Measurements from ENCODE around the gene OVOL3. TPM values are rescaled to one million over a fixed set of nuclear protein-coding genes. Genes with fewer than 3 reads are reported as not detected.

OVOL3 gene
- total RNA-seq, 1 experiment from 2014 or later, result not detected

Other genes with a start within 250 kb of the OVOL3 start
- gene APLP1, start 242.6 kb upstream of the OVOL3 start, total RNA-seq (2014; rRNA removed; shearing (Covaris generic)), result 2.5 and 6.5 TPM in 2 replicates
- 8.5 and 33.9 TPM in 2 replicates for gene NFKBID, start 210.6 kb upstream of the OVOL3 start, total RNA-seq (2014; rRNA removed; shearing (Covaris generic))
- not detected in 2 replicates for gene HCST, start 208.6 kb upstream of the OVOL3 start, total RNA-seq (2014; rRNA removed; shearing (Covaris generic))
- gene TYROBP, start 202.8 kb upstream of the OVOL3 start, total RNA-seq (2014; rRNA removed; shearing (Covaris generic)), result not detected in 2 replicates
- gene LRFN3, start 174.8 kb upstream of the OVOL3 start, total RNA-seq (2014; rRNA removed; shearing (Covaris generic)), result 1.2 and 1.4 TPM in 2 replicates
- 44.7 and 49.8 TPM in 2 replicates for gene SDHAF1, start 116.0 kb upstream of the OVOL3 start, total RNA-seq (2014; rRNA removed; shearing (Covaris generic))
- gene SYNE4, start 102.3 kb upstream of the OVOL3 start, total RNA-seq (2014; rRNA removed; shearing (Covaris generic)), result not detected in 2 replicates
- 15.4 and 32.2 TPM in 2 replicates for gene ALKBH6, start 96.9 kb upstream of the OVOL3 start, total RNA-seq (2014; rRNA removed; shearing (Covaris generic))
- gene CLIP3, start 78.3 kb upstream of the OVOL3 start, total RNA-seq (2014; rRNA removed; shearing (Covaris generic)), result 0.69 and 1.0 TPM in 2 replicates
- gene THAP8, start 56.9 kb upstream of the OVOL3 start, total RNA-seq (2014; rRNA removed; shearing (Covaris generic)), result 0.54 and 0.86 TPM in 2 replicates
- gene WDR62, start 56.2 kb upstream of the OVOL3 start, total RNA-seq (2014; rRNA removed; shearing (Covaris generic)), result 14.6 and 19.8 TPM in 2 replicates
- 68.9 and 105 TPM in 2 replicates for gene POLR2I, start 3.7 kb downstream of the OVOL3 start, total RNA-seq (2014; rRNA removed; shearing (Covaris generic))
- 354 and 373 TPM in 2 replicates for gene TBCB, start 4.3 kb downstream of the OVOL3 start, total RNA-seq (2014; rRNA removed; shearing (Covaris generic))
- 122 and 257 TPM in 2 replicates for gene CAPNS1, start 28.9 kb downstream of the OVOL3 start, total RNA-seq (2014; rRNA removed; shearing (Covaris generic))
- gene COX7A1, start 41.3 kb downstream of the OVOL3 start, total RNA-seq (2014; rRNA removed; shearing (Covaris generic)), result not detected in 2 replicates
- 2.3 and 3.2 TPM in 2 replicates for gene ZNF565, start 103.5 kb downstream of the OVOL3 start, total RNA-seq (2014; rRNA removed; shearing (Covaris generic))
- gene ZNF146, start 104.0 kb downstream of the OVOL3 start, total RNA-seq (2014; rRNA removed; shearing (Covaris generic)), result 211 and 232 TPM in 2 replicates

Data from Daoy (cell line).